Measurements from ENCODE around the gene APOH. TPM values are rescaled to one million over a fixed set of nuclear protein-coding genes. Genes with fewer than 3 reads are reported as not detected.
A peak's percentile ranks its signal among the peaks of the same experiment; 100 is the strongest.

Gene APOH
- total and polyA plus RNA-seq, 2 of the 13 experiments (the other 11 are each of a cell fraction or from before 2014, with no cell fraction given) = 4,846 to 5,748 TPM

DNA sequence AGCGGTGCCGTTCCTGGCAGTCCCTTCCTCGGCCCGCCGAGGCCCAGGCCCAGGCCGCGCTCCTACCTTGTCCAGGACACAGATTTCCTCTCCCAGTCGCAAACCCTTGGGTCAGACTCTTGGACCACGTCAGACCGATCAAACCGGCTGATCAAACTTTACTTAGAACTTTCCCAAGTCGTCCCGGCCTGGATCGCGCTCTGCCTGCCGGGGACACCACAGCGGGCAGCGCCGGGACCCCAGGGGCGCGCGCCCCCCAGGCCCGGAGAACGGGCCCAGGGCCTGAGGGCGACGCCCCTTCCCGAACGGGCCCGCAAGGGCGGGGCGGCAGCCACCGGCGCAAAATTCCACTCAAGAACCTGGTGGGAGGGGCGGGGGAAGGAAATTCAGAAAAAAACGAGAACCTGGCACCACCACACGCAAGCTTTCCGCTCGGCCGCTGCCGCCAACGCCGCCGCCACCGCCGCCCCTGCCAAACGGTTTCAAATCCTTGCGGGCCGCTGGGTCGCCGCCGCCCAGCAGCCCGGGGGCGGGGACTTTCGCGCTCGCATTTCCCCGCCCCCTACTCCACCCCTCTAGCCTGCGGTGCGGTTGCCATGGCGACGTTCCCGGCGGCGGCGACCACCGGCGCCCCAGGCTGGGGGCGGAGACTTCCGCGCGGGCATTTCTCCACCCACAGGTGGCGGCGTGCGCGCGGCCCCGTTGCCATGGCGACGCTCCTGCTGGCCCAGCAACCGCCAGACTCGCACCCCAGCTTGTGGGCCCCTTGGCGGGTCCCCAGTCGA is 37.4 kb downstream of the APOH start, which contains the start of gene CEP112 (continued):
- TF ChIP-seq ATF7 (IDR thresholded peaks at IDR 0.05) (no peak), ATF7 (CRISPR knock-in tag; IDR thresholded peaks at IDR 0.05) (0 out of 2 replicates have a peak, but pooled peaks have one; percentile 23), SATB2 (CRISPR knock-in tag; IDR thresholded peaks at IDR 0.05) (peak; percentile 70; the same call in 1 of the 2 replicates), BRCA1 (CRISPR knock-in tag; IDR thresholded peaks at IDR 0.05) (0 out of 2 replicates have a peak, but pooled peaks have one; percentile 55), MED1 (CRISPR knock-in tag; IDR thresholded peaks at IDR 0.05) (no peak), ZFP36 (IDR thresholded peaks at IDR 0.05; ENCODE audit: borderline replicate concordance, low read depth, low read length, partially characterized antibody) (no peak), MED8 (CRISPR knock-in tag; IDR thresholded peaks at IDR 0.05; ENCODE audit: insufficient replicate concordance) (no peak), ASH2L (IDR thresholded peaks at IDR 0.05; ENCODE audit: insufficient read length, low read depth, low read length) (peak; percentile 76), ZNF224 (CRISPR knock-in tag; IDR thresholded peaks at IDR 0.05) (no peak), MAFK (conservative IDR thresholded peaks at IDR 0.05 in 1 of 2, IDR thresholded peaks at IDR 0.05 in 1 of 2; ENCODE audit: low read length in 2 of 2) (no peak), TSC22D2 (CRISPR knock-in tag; IDR thresholded peaks at IDR 0.05; ENCODE audit: borderline replicate concordance) (no peak), ZNF562 (CRISPR knock-in tag; IDR thresholded peaks at IDR 0.05; ENCODE audit: borderline replicate concordance) (no peak), ZC3H4 (CRISPR knock-in tag; IDR thresholded peaks at IDR 0.05; ENCODE audit: borderline replicate concordance) (no peak), ZNF101 (CRISPR knock-in tag; IDR thresholded peaks at IDR 0.05; ENCODE audit: borderline replicate concordance, low read depth) (no peak), YEATS2 (CRISPR knock-in tag; IDR thresholded peaks at IDR 0.05; ENCODE audit: borderline replicate concordance) (peak; percentile 14; the same call in 1 of the 2 replicates), ERF (CRISPR knock-in tag; IDR thresholded peaks at IDR 0.05) (no peak; the same call in 1 of the 2 replicates), ATRX (CRISPR knock-in tag; IDR thresholded peaks at IDR 0.05; ENCODE audit: borderline replicate concordance) (no peak), SIN3A (IDR thresholded peaks at IDR 0.05; ENCODE audit: borderline replicate concordance, low read depth, low read length) (peak; percentile 97; the same call in 1 of the 2 replicates), ZNF839 (CRISPR knock-in tag; IDR thresholded peaks at IDR 0.05; ENCODE audit: borderline replicate concordance) (no peak), ZSCAN29 (CRISPR knock-in tag; conservative IDR thresholded peaks at IDR 0.05) (no peak)
- TF ChIP-seq, protein P1, sequence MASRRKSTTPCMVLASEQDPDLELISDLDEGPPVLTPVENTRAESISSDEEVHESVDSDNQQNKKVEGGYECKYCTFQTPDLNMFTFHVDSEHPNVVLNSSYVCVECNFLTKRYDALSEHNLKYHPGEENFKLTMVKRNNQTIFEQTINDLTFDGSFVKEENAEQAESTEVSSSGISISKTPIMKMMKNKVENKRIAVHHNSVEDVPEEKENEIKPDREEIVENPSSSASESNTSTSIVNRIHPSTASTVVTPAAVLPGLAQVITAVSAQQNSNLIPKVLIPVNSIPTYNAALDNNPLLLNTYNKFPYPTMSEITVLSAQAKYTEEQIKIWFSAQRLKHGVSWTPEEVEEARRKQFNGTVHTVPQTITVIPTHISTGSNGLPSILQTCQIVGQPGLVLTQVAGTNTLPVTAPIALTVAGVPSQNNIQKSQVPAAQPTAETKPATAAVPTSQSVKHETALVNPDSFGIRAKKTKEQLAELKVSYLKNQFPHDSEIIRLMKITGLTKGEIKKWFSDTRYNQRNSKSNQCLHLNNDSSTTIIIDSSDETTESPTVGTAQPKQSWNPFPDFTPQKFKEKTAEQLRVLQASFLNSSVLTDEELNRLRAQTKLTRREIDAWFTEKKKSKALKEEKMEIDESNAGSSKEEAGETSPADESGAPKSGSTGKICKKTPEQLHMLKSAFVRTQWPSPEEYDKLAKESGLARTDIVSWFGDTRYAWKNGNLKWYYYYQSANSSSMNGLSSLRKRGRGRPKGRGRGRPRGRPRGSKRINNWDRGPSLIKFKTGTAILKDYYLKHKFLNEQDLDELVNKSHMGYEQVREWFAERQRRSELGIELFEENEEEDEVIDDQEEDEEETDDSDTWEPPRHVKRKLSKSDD (CRISPR knock-in tag; IDR thresholded peaks at IDR 0.05; ENCODE audit: low read depth) = 0 out of 2 replicates have a peak, but pooled peaks have one; percentile 23
- TF ChIP-seq, protein P2, sequence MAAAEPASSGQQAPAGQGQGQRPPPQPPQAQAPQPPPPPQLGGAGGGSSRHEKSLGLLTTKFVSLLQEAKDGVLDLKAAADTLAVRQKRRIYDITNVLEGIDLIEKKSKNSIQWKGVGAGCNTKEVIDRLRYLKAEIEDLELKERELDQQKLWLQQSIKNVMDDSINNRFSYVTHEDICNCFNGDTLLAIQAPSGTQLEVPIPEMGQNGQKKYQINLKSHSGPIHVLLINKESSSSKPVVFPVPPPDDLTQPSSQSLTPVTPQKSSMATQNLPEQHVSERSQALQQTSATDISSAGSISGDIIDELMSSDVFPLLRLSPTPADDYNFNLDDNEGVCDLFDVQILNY (CRISPR knock-in tag; conservative IDR thresholded peaks at IDR 0.05) = peak; percentile 54; the same call in 1 of the 2 replicates
- TF ChIP-seq, protein P3, sequence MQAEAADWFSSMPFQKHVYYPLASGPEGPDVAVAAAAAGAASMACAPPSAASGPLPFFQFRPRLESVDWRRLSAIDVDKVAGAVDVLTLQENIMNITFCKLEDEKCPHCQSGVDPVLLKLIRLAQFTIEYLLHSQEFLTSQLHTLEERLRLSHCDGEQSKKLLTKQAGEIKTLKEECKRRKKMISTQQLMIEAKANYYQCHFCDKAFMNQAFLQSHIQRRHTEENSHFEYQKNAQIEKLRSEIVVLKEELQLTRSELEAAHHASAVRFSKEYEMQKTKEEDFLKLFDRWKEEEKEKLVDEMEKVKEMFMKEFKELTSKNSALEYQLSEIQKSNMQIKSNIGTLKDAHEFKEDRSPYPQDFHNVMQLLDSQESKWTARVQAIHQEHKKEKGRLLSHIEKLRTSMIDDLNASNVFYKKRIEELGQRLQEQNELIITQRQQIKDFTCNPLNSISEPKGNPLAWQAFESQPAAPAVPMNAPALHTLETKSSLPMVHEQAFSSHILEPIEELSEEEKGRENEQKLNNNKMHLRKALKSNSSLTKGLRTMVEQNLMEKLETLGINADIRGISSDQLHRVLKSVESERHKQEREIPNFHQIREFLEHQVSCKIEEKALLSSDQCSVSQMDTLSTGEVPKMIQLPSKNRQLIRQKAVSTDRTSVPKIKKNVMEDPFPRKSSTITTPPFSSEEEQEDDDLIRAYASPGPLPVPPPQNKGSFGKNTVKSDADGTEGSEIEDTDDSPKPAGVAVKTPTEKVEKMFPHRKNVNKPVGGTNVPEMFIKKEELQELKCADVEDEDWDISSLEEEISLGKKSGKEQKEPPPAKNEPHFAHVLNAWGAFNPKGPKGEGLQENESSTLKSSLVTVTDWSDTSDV (CRISPR knock-in tag; IDR thresholded peaks at IDR 0.05) = no peak

Data from HepG2 (cell line).